Measurements from ENCODE around the gene SGCA. TPM values are rescaled to one million over a fixed set of nuclear protein-coding genes. Genes with fewer than 3 reads are reported as not detected.

Gene SGCA
- total RNA-seq, 1 experiment from 2014 or later, result not detected

GRCh38 chr17:50213026-50214022 is 47.5 kb downstream of the SGCA start:
- no TSS peak for BruUV-seq (replicated peaks)
- Histone ChIP-seq H4K20me1 (ENCODE audit: low read length) (no peaks in the 10 kb centered on the region), H3K4me3 (ENCODE audit: low read length) (no peak overlapping the region), H3K79me2 (ENCODE audit: low read length) (no peaks in the 10 kb centered on the region), H3K27me3 (ENCODE audit: low read length) (no peaks in the 10 kb centered on the region), H2AFZ (ENCODE audit: low read length) (no peak overlapping the region), H3K9me3 (ENCODE audit: low read length) (no peaks in the 10 kb centered on the region), H3K4me1 (ENCODE audit: insufficient read depth, low read length) (peaks cover 26% of the 10 kb centered on the region), H3F3A (ENCODE audit: low read length, unreplicated experiment) (peaks cover 2% of the 10 kb centered on the region), H3K27ac (ENCODE audit: low read length) (no peak overlapping the region), H3K4me2 (ENCODE audit: low read length) (no peak overlapping the region), H3K9me2 (replicated peaks; ENCODE audit: low read length) (no peaks in the 10 kb centered on the region), H3K36me3 (ENCODE audit: low read depth, low read length) (no peaks in the 10 kb centered on the region), H3K9ac (ENCODE audit: low read length) (no peak overlapping the region)
- ATAC-seq, result no peak
- ChIA-PET POLR2A (ENCODE audit: unreplicated experiment) (no interaction called here), CTCF (interaction anchor here (0.6 to 0.8 kb wide), 2 partner anchors 25 to 36 kb away, joined by 5 to 17 read pairs; no protein-coding TSS in a partner anchor)
- no peak for DNase-seq
- intact Hi-C loops (cut with micrococcal nuclease), result no loop called here
- TF ChIP-seq EZH2 (IDR thresholded peaks at IDR 0.05; ENCODE audit: low read length, unreplicated experiment) (no peak), CTCF (conservative IDR thresholded peaks at IDR 0.05; ENCODE audit: low read depth, low read length) (no peak), EZH2phosphoT487 (IDR thresholded peaks at IDR 0.05; ENCODE audit: borderline replicate concordance, low read length) (no peak)

GRCh38 chr17:50214976-50215760 is 49.4 kb downstream of the SGCA start:
- H3K9me3 ChIP-seq (ENCODE audit: low read length), result no peaks in the 10 kb centered on the region
- H3K4me1 ChIP-seq (ENCODE audit: insufficient read depth, low read length), result peaks cover 37% of the 10 kb centered on the region
- H3K4me2 ChIP-seq (ENCODE audit: low read length), result no peak overlapping the region
- no peaks in the 10 kb centered on the region for H3K9me2 ChIP-seq (replicated peaks; ENCODE audit: low read length)
- H3K27ac ChIP-seq (ENCODE audit: low read length), result no peak overlapping the region
- no peak for TF ChIP-seq EZH2 (IDR thresholded peaks at IDR 0.05; ENCODE audit: low read length, unreplicated experiment)
- TF ChIP-seq CTCF (conservative IDR thresholded peaks at IDR 0.05; ENCODE audit: low read depth, low read length), result no peak
- TF ChIP-seq EZH2phosphoT487 (IDR thresholded peaks at IDR 0.05; ENCODE audit: borderline replicate concordance, low read length), result no peak
- H4K20me1 ChIP-seq (ENCODE audit: low read length), result no peaks in the 10 kb centered on the region
- H3K36me3 ChIP-seq (ENCODE audit: low read depth, low read length), result no peaks in the 10 kb centered on the region
- ChIA-PET CTCF (interaction anchor here (0.5 to 1.2 kb wide), 3 partner anchors 8 to 15 kb away, joined by 3 read pairs; partner anchors contain the start of gene COL1A1), POLR2A (ENCODE audit: unreplicated experiment) (no interaction called here)
- no peak for DNase-seq
- no peak for ATAC-seq
- intact Hi-C loops (cut with micrococcal nuclease), result loop anchor here (5.0 kb wide), 1 partner anchor 57 kb away; the partner anchor contains the start of gene TMEM92
- H3K27me3 ChIP-seq (ENCODE audit: low read length), result no peaks in the 10 kb centered on the region
- no TSS peak for BruUV-seq (replicated peaks)
- no peak overlapping the region for H3K9ac ChIP-seq (ENCODE audit: low read length)
- no peak overlapping the region for H3K4me3 ChIP-seq (ENCODE audit: low read length)
- H3F3A ChIP-seq (ENCODE audit: low read length, unreplicated experiment), result peaks cover 11% of the 10 kb centered on the region
- H2AFZ ChIP-seq (ENCODE audit: low read length), result no peak overlapping the region
- H3K79me2 ChIP-seq (ENCODE audit: low read length), result no peaks in the 10 kb centered on the region
